NAMALWA (cell line): ENCODE results near the gene DDX51.
"Not testable (repeated sequence)": the region's sequence is repeated elsewhere in the genome, so short reads cannot be mapped to it uniquely, and the experiment has no call there.

ENCODE experiments used
- DNase-seq: peaks from one replicate; pipeline ENCODE4 v3.0.0-alpha.2; 2015; ENCODE audit warnings: low spot score

DDX51 gene

DNA sequence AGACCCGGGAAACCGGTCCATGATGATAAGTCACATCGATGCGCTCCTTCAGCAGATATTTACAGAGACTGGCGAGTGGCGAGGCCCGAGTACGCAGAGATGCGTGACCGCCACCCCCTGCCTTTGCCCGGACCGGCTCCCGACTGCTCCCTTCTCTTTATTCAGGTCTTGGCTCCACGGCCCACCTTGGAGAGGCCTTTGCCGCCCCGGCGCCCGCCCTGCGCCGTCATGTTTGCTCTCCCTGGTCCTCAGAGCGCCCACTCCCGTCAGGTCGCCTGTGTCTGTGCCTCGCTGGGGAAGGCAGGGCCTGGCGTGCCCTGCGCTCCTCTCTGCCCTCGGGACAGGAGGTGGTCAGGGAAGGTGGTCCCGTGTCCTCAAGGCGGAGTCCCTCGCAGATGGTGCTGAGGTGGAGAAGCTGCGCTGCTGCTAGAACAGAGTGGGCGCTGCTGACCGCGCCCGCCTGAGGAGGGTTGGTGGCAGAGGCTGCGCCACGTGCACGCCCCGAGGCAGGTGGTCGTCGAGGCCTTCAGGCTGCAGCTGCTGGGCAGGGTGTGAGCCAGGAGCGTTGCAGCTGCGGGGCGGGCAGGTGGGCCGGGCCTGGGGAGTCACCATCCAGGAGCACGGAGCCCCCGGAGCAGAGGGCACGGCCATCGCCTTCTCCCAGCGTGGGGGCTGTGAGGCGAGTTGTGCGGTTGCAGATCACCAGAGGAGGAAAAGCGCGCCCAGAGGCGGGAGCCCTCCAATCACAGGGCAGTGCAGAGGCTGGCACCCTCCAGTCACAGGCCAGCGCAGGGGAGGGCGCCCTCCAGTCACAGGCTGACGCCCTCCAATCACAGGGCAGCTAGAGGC lies 27.2 kb downstream of the DDX51 start:
- DNase-seq, result no peak

- DNase-seq, result no peak
Measured at GRCh38 chr12:132115500-132115899, 28.6 kb downstream of the DDX51 start.

GRCh38 chr12:132114667-132115066 lies 29.5 kb downstream of the DDX51 start:
- no peak for DNase-seq

GRCh38 chr12:132111654-132112304 lies 32.3 kb downstream of the DDX51 start:
- DNase-seq, result no peak

DNA sequence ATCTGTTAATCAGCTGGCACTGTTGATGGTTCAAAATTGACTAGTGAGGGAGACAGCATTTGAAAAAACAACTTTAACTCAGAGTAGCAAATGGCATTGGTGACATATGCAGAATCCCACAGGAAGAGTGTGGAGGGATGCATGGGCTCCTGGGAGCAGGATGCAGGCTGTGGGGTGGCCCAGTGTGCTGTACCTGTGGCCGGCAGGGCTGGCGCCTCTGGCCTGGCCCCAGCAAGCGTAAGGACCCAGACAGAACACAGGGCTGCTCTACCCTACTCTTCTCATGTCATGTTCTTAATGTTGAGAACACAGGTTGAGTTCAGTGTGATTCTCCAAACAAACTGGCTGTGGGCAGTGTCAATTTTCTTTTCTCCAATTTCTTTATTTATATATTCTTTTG lies 33.4 kb downstream of the DDX51 start:
- DNase-seq, result no peak

DNA sequence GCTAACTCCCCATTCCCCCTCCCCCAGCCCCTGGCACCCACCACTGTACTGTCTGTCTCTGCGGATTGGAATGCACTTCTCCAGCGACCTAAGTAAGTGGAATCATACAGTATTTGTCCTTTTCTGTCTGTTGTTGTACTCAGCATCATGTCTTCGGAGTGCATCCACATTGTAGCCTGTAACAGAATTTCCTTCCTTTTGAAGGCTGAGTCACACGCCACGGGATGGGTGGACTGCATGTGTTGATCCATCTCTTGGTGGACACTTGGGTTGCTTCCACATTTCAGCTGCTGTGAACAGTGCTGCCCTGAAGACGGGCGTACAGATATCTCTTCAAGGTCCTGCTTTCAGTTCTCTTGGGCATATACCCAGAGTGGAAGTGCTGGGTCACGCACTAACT lies 34.4 kb downstream of the DDX51 start:
- DNase-seq, result no peak

GRCh38 chr12:132108211-132108832 lies 35.8 kb downstream of the DDX51 start:
- no peak for DNase-seq

DNA sequence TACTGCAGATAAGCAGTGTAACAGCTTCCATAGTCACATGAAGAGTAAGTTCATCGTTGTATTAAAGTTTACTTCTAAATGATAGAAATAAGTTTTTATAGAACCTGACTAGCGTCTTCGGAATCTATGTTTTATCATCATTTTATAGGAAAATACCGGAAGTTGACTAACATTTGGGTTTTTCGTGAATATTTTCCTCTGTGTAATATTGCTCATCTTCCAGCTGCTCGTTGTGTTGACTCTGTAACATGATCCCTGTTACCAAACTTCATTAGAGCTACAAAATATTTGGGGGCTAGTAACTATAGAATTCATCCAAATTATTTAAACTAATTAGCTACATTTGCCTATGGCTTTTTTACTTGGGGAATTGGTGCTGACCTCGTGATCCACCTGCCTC lies 37.2 kb downstream of the DDX51 start:
- DNase-seq, result no peak

DNA sequence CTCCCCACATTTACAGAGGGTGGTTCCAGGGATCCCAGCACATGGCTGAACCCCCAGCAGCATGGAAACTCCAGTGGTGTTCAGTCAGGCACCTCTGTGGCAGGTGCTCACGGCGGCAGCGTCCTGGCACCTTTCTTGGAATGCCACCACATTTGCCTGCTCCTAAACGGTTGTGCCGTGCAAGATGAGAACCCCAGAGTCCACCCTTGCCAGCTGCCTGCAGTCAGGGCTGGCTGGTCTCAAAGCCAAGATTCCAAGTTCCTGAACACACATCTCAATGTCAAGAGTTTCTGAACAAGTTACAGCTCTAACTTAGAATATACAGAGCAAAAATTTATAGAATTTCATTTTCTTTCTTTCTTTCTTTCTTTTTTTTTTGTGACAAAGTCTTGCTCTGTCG lies 38.7 kb downstream of the DDX51 start:
- no peak for DNase-seq

- DNase-seq, result no peak
Measured at GRCh38 chr12:132103542-132104308, 40.4 kb downstream of the DDX51 start.

DNA sequence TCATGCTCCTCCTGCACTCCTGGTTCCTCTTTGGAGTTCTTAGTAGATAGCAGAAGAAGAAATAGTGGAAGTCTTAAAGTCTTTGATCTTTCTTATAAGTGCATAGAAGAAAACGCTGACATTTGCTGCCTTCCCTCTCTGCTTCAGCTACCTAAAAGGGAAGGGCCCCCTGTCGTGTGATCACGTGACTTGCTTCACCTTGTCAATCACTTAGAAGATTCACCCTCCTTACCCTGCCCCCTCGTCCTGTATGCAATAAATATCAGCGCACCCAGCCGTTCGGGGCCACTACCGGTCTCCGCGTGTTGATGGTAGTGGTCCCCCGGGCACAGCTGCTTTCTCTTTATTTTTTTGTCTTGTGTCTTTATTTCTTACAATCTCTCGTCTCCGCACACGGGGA lies 41.0 kb downstream of the DDX51 start:
- not testable (repeated sequence) for DNase-seq

DNA sequence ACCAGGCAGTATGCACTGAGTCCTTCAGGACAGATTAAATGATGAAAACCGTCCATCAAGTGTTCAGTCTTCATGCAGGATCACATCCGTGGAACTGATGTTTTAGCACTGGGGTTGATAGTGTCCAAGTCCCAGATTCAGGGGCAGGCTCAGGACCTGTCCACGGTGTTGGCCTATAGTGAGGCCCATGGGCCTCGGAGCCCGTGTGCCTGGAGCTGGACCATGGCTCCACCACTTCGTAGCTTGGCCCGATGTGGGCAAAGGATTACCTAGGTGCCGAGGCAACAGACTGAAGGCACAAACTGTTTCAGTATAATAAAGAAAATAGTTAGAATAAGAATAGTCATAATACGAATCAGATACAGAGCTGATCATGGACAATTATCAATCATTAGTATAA lies 41.8 kb downstream of the DDX51 start:
- no peak for DNase-seq

DNA sequence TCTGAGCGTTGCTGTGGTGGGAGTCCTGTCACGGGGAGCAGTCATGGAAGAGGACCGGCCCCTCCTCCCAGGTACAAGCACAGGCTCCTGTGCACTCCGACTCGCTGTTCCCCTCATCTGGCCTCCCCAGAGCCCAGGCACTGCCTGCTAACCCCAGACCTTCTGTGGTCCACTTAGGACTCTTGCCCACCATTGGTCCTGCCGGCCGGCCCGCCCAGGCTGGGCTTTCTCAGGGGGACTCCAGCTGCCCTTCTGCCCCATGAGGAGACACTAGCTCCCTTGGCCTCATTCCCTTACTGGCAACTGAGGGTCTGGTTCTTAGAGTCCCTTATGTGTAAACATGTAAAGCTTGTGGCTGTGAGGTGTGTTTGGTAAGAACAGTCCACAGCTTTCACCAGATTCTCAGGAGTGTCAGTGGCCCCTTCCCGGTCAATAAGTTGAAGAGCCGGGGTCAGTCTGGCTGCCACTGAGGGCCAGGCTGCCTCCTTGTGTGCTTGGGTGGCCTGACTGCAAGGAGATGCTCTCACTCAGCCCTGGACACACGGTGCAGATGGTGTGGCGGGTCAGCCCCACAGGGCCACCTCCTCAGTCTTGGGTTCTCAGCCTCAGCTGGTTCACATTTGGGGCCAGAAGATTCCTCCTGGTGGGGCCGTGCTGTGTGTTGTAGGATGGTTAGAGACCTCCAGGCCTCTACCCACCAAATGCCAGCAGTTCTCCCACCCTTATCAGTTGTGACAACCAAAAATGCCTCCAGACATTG lies 43.6 kb downstream of the DDX51 start:
- DNase-seq, result no peak

GRCh38 chr12:132099739-132100138 lies 44.4 kb downstream of the DDX51 start:
- DNase-seq, result no peak

- no peak for DNase-seq
Measured at GRCh38 chr12:132095520-132096409, 48.4 kb downstream of the DDX51 start.

DNA sequence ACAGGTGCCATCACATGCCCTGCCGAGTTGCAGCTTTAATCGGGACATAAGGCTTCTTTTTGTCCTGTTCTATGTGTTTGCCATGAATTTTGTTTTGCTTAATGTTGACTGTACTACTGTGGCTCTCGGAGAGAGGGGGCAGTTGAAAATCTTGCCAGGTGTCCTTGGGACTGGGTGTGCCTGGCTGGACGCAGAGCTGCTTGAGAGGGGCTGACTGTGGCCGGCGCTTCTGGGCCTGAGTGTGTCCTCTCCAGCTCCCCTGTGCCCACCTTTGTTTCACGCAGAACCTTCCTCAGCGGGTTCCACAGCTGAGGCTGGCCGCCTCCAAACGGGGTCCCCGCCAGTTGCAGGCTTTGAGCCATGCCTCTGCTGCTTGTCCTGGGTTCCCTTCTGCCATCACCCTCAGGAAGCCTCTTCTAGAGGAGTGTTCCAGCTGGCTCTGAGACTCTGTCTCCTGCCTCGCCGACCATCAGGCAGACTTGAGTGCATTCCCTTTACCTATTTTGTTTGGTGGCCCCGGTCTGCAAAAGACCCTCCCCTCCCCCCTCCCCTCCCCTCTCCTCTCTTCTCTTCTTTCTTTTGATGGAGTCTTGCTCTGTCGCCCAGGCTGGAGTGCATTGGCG lies 49.7 kb downstream of the DDX51 start:
- DNase-seq, result no peak

DNA sequence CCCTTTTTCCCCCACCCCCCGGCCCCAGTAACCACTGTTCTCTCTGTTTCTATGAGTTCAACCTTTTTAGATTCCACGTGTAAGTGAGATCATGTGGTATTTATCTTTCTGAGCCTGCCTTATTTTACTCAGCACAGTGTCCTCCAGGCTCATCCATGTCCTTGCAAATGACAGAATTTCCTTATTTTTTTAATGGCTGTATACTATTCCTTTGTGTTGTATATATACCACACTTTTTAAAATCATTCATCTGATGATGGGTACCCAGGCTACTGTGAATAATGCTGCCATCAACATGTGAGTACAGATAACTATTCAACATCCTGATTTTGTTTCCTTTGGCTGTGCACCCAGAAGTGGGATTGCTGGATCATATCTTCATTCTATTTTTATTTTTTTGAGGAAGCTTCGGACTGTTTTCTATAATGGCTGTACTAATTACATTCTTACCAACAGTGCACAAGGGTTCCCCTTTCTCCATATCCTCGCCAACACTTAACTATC lies 54.7 kb downstream of the DDX51 start:
- DNase-seq, result no peak
